Spleen (tissue), 11 donors: ENCODE data around the gene SLC30A10. TPM values are rescaled to one million over a fixed set of nuclear protein-coding genes. Genes with fewer than 3 reads are reported as not detected.

Experiments
- DNase-seq: peaks from one replicate; pipeline ENCODE4 v3.0.0-alpha.2; 2020
- H3K27ac ChIP-seq, 8 donors: fragments of 200-600 bp; sonication (generic) in 7 of 8; 1 replicate in 4 of 8; 2 replicates in 4 of 8; pipeline versions ENCODE4 v1.5.0 to v1.8.0; 2016 to 2021; ENCODE audit warnings: inconsistent platforms in 4 of 8, mild to moderate bottlenecking in 4 of 8, moderate library complexity in 1 of 8
- H3K27me3 ChIP-seq, 7 donors: fragments of 200-600 bp; sonication (generic) in 6 of 7; replicated peaks in 1 of 7; 1 replicate in 4 of 7; 2 replicates in 3 of 7; pipeline versions ENCODE4 v1.5.0 to v1.8.0; 2016 to 2021; ENCODE audit warnings: inconsistent platforms in 3 of 7, mild to moderate bottlenecking in 1 of 7
- H3K36me3 ChIP-seq, 6 donors: fragments of 200-600 bp; sonication (generic) in 5 of 6; 1 replicate in 4 of 6; 2 replicates in 2 of 6; pipeline versions ENCODE4 v1.5.0 to v1.8.0; 2016 to 2021; ENCODE audit warnings: inconsistent platforms in 2 of 6
- H3K4me1 ChIP-seq, 6 donors: fragments of 200-600 bp; sonication (generic) in 5 of 6; 1 replicate in 3 of 6; 2 replicates in 3 of 6; pipeline versions ENCODE4 v1.5.0 to v1.8.0; 2016 to 2021; ENCODE audit warnings: inconsistent platforms in 3 of 6
- H3K4me3 ChIP-seq, 8 donors: fragments of 200-600 bp; sonication (generic) in 7 of 8; 1 replicate in 4 of 8; 2 replicates in 4 of 8; pipeline versions ENCODE4 v1.5.0 to v1.8.0; 2016 to 2021; ENCODE audit warnings: inconsistent platforms in 4 of 8, mild to moderate bottlenecking in 4 of 8, moderate library complexity in 2 of 8
- H3K9me3 ChIP-seq, 8 donors: fragments of 200-600 bp; sonication (generic) in 7 of 8; 1 replicate in 4 of 8; 2 replicates in 4 of 8; pipeline versions ENCODE4 v1.5.0 to v1.8.0; 2016 to 2021; ENCODE audit warnings: inconsistent platforms in 4 of 8
- POLR2A ChIP-seq, 3 donors: fragments of 450-650 bp; IDR thresholded peaks; one replicate each; pipeline ENCODE4 v1.5.1; 2017; ENCODE audit warnings: antibody characterized with exemption in 3 of 3, mild to moderate bottlenecking in 1 of 3
- POLR2AphosphoS5 ChIP-seq, 3 donors: sonication (generic); formaldehyde crosslinking; IDR thresholded peaks; one replicate each; pipeline ENCODE4 v1.5.1; 2017; ENCODE audit warnings: antibody characterized with exemption in 3 of 3
- WGBS, 5 donors: extraction: QIAGEN DNeasy Blood & Tissue Kit in 3 of 5; methylation state at CpG; one replicate each; pipeline versions ENCODE4 v1.1.5 to v1.1.7; 2013 to 2018; 5-methylcytosine and 5-hydroxymethylcytosine counted together
- intact Hi-C: fragments of 100-400 bp; cut with DNase I; formaldehyde crosslinking; loops from one replicate; pipeline ENCODE4 v1.15.0; 2023; ENCODE audit warnings: low total_unique reads
- polyA plus RNA-seq, 3 donors: library from polyadenylated mRNA; stranded (reverse); fragments of 200-250 nt; gene quantifications; one replicate each; pipeline ENCODE4 v1.2.1, GENCODE V29; 2013
- total RNA-seq, 7 donors: library from RNA; depleted of rRNA in 3 of 7; stranded (reverse); fragments of >200 nt in 3 of 7; fragmentation: NEBNext Ultra II Directional in 4 of 7; extraction: Animal tissue kit (Norgen Biotek cat#: 25700) in 4 of 7; gene quantifications; one replicate each; pipeline versions ENCODE4 v1.1.0 to v1.2.1, GENCODE V29; 2016 to 2021
- TF ChIP-seq, protein P1 (sequence below), 11 experiments: fragments of 200-600 bp in 7 of 11; fragments of 450-650 bp in 4 of 11; sonication (generic) in 4 of 11; IDR thresholded peaks in 8 of 11; conservative IDR thresholded peaks in 3 of 11; 1 replicate in 7 of 11; 2 replicates in 4 of 11; pipeline versions ENCODE4 v1.4.0 to v1.8.0; 2016 to 2021; ENCODE audit warnings: antibody characterized with exemption in 11 of 11, inconsistent platforms in 4 of 11, mild to moderate bottlenecking in 1 of 11
- donor health status: healthy with polysubstance abuse.
- donor health status: DM: no; HTN: no; CAD: no; lungs with moderate emphysema.
- donor health status: DM: no; HTN: no; CAD: no.
- donor health status: Bipolar disorder and iron deficiency.
- donor health status: healthy.
- donor health status: DM: no; HTN: no; CAD: no.
- donor health status: DM: yes; HTN: yes; CAD: no.

The SLC30A10 gene
- total and polyA plus RNA-seq, 10 donors, result 0.03 TPM; not detected in 9

GRCh38 chr1:219913005-219913770 lies 15.2 kb downstream of the SLC30A10 start:
- no peaks in the 10 kb centered on the region for H3K9me3 ChIP-seq
- H3K27ac ChIP-seq, result no peak overlapping the region
- H3K4me3 ChIP-seq, result no peak overlapping the region
- no peaks in the 10 kb centered on the region for H3K4me1 ChIP-seq
- no peaks in the 10 kb centered on the region for H3K36me3 ChIP-seq
- intact Hi-C loops, result no loop called here
- no peaks in the 10 kb centered on the region for H3K27me3 ChIP-seq
- TF ChIP-seq, protein P1, sequence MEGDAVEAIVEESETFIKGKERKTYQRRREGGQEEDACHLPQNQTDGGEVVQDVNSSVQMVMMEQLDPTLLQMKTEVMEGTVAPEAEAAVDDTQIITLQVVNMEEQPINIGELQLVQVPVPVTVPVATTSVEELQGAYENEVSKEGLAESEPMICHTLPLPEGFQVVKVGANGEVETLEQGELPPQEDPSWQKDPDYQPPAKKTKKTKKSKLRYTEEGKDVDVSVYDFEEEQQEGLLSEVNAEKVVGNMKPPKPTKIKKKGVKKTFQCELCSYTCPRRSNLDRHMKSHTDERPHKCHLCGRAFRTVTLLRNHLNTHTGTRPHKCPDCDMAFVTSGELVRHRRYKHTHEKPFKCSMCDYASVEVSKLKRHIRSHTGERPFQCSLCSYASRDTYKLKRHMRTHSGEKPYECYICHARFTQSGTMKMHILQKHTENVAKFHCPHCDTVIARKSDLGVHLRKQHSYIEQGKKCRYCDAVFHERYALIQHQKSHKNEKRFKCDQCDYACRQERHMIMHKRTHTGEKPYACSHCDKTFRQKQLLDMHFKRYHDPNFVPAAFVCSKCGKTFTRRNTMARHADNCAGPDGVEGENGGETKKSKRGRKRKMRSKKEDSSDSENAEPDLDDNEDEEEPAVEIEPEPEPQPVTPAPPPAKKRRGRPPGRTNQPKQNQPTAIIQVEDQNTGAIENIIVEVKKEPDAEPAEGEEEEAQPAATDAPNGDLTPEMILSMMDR (IDR thresholded peaks at IDR 0.05 in 8 of 11, conservative IDR thresholded peaks at IDR 0.05 in 3 of 11), result no peak
- TF ChIP-seq POLR2AphosphoS5 (IDR thresholded peaks at IDR 0.05) (no peak), POLR2A (IDR thresholded peaks at IDR 0.05) (no peak)
- no peak for DNase-seq

GRCh38 chr1:219910716-219911115 lies 17.6 kb downstream of the SLC30A10 start:
- intact Hi-C loops, result no loop called here
- 78 to 88% (median 84%) methylated on average over 6 of the region's 6 CpGs for WGBS, 5 donors
- H3K36me3 ChIP-seq, result no peaks in the 10 kb centered on the region
- DNase-seq, result no peak
- H3K4me3 ChIP-seq, result no peak overlapping the region
- no peaks in the 10 kb centered on the region for H3K4me1 ChIP-seq
- H3K27ac ChIP-seq, result no peak overlapping the region
- H3K27me3 ChIP-seq, result peaks cover 0 to 3% (median 0%) of the 10 kb centered on the region in 7 donors
- no peak for TF ChIP-seq POLR2A (IDR thresholded peaks at IDR 0.05)
- TF ChIP-seq POLR2AphosphoS5 (IDR thresholded peaks at IDR 0.05), result no peak
- TF ChIP-seq, protein P1 (IDR thresholded peaks at IDR 0.05 in 8 of 11, conservative IDR thresholded peaks at IDR 0.05 in 3 of 11), result no peak
- H3K9me3 ChIP-seq, result no peaks in the 10 kb centered on the region

DNA sequence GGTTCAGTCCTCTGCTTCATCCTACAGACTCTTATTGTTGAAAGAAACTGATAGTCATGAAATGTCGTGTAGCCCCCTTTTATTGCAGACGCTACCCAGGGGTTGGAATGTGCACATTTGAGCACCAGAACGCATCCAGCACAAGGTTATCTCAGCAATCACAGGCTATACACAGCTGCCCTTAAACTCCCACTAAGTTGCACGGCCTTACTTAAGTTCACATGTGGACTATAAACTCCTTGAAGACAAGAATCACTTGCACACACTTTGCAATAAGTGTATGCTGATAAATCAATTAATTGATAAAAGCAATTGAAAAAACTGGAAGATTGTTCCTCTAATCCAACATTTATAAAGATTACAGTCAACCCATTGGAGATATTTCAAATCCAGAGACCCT lies 18.9 kb downstream of the SLC30A10 start:
- intact Hi-C loops, result no loop called here
- Histone ChIP-seq H3K4me3 (no peak overlapping the region), H3K27ac (no peak overlapping the region), H3K9me3 (no peaks in the 10 kb centered on the region), H3K27me3 (peaks cover 0 to 3% (median 0%) of the 10 kb centered on the region in 7 donors), H3K36me3 (no peaks in the 10 kb centered on the region), H3K4me1 (no peaks in the 10 kb centered on the region)
- TF ChIP-seq POLR2AphosphoS5 (IDR thresholded peaks at IDR 0.05), result no peak
- TF ChIP-seq, protein P1 (IDR thresholded peaks at IDR 0.05 in 8 of 11, conservative IDR thresholded peaks at IDR 0.05 in 3 of 11), result no peak
- TF ChIP-seq POLR2A (IDR thresholded peaks at IDR 0.05), result no peak
- 64 to 83% (median 75%) methylated on average over 4 of the region's 4 CpGs for WGBS, 5 donors
- DNase-seq, result no peak

DNA sequence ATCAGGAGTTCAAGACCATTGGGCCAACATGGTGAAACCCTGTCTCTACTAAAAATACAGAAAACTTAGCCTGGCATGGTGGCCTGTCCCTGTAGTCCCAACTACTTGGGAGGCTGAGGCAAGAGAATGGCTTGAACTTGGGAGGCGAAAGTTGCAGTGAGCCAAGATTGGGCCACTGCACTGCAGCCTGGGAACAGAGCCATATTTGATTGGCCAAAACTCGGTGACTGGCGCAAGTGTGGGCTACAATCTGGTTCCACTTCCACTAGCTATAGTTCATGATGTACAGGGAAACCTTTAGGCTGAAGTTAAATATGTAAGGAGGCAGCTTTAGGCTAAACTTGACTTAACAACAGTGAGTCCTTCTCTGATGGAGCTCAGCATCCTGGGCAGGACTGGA lies 20.2 kb downstream of the SLC30A10 start:
- TF ChIP-seq POLR2AphosphoS5 (IDR thresholded peaks at IDR 0.05) (no peak), POLR2A (IDR thresholded peaks at IDR 0.05) (no peak)
- TF ChIP-seq, protein P1 (IDR thresholded peaks at IDR 0.05 in 8 of 11, conservative IDR thresholded peaks at IDR 0.05 in 3 of 11), result no peak
- 86 to 97% (median 89%) methylated on average over 3 of the region's 3 CpGs for WGBS, 5 donors

More for the DNA sequence above, 20.2 kb downstream of the SLC30A10 start:
- H3K27me3 ChIP-seq, result peaks cover 0 to 3% (median 0%) of the 10 kb centered on the region in 7 donors
- no peak overlapping the region for H3K27ac ChIP-seq
- no peaks in the 10 kb centered on the region for H3K4me1 ChIP-seq
- no peak for DNase-seq
- no peaks in the 10 kb centered on the region for H3K36me3 ChIP-seq
- intact Hi-C loops, result no loop called here
- no peaks in the 10 kb centered on the region for H3K9me3 ChIP-seq
- no peak overlapping the region for H3K4me3 ChIP-seq
